ENCODE data around the gene SENP2. TPM values are rescaled to one million over a fixed set of nuclear protein-coding genes. Genes with fewer than 3 reads are reported as not detected.
A peak's percentile ranks its signal among the peaks of the same experiment; 100 is the strongest.
"Not testable (repeated sequence)": the region's sequence is repeated elsewhere in the genome, so short reads cannot be mapped to it uniquely, and the experiment has no call there.

SENP2 gene
- 14.0 and 18.6 TPM in 2 replicates for total RNA-seq

- peak; percentile 98 to 99 for DNase-seq (ENCODE audit: low read depth in 2 of 2)
These were observed at the start of gene SENP2 for GRCh38 chr3:185585859-185586685. Gene SENP2, plus strand, starts transcription at chr3:185586295. Its CDS starts 119 bp downstream, at chr3:185586414.

DNA sequence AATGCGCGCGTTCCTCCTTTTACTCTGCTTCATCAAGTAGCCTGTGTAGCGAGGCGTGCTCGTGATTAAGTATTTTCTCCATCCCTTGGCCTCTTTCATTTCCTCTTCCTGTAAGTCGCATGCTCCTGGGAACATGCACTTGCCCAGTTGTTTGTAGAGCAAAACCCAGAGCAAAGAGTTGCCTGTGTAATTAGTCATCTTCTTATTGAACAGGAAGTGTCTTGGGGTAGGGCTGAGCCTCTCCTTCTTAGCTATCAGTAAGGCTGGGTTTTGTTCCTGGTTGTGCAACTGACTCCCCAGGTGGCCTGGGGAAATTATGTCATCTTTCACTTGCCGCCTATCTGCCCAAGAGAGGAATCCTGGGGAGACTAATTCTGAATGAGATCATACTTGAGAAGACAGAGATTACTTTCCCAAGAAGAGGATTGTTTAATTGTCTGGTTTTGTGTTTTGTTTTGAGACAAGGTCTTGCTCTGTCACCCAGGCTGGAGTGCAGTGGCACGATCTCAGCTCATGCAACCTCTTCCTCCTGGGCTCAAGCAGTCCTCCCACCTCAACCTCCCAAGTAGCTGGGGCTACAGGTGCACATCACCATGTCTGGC lies 48.6 kb upstream of the SENP2 start:
- peak in 1 of 2 donors; percentile 70 for DNase-seq (ENCODE audit: low read depth in 2 of 2)

DNA sequence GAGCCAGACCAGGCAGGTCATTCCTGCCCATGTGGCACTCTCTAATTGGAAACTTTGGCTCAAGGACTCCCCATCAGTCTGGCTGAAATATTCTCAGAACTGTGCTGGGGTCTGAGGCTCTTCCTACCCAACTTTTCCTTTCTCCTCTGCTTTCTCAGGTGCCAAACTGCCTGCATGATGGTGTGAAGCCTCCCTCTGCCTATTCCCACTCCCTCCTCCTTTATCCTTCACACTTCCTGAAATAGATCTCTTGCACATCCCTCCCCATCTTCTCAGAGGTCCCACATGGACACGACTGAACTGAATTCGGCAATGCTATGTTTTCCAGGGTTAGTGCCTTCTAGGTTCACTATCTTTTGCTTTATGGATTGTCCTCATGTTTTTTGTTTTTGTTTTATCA lies 46.2 kb upstream of the SENP2 start:
- DNase-seq (ENCODE audit: low read depth in 2 of 2): no peak

DNA sequence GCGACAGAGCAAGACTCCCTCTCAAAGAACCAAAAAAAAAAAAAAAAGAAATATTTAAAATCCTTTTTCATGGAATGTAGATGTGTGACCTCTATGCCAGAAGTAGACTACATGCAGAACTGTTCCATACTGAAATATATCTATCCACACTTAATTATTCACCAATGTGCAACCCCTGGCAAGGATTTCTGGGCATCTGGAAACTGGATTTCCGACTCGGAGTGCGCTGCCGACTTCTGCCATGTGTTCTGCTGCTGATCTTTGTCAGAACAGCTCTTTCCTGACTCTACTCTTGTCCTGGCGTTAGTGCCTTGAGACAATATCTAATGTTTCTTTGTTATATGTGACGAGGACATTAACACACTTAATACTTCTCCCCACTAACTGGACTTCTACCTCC lies 45.4 kb upstream of the SENP2 start:
- DNase-seq (ENCODE audit: low read depth in 2 of 2): no peak

- peak; percentile 80 to 88 for DNase-seq (ENCODE audit: low read depth in 2 of 2)
These were observed 37.0 kb upstream of the SENP2 start for GRCh38 chr3:185549122-185549521.

- DNase-seq (ENCODE audit: low read depth in 2 of 2): no peak
These were observed 36.4 kb upstream of the SENP2 start for GRCh38 chr3:185549651-185550111.

GRCh38 chr3:185552358-185552877 lies 33.7 kb upstream of the SENP2 start, which contains the start of gene LIPH:
Gene LIPH, minus strand, starts transcription at chr3:185552588. Its CDS starts 117 bp downstream, at chr3:185552471.
- DNase-seq (ENCODE audit: low read depth in 2 of 2): no peak

DNA sequence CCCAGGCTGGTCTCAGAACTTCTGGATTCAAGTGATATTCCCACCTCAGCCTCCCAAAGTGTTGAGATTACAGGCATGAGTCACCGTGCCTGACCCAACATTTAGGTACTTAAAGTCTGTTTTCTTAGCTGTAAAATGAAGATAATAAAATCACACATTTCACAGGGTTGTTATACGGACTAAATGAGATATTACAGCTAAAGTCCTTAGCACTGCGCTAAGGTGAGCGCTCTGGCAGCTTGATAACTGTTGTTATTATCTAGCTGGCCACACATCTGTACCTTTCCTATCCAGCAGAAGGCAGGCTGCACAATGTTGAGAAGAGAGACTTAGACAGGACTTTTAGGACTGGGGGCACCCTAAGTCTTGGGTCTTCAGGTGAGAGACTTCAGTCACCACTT lies 31.0 kb upstream of the SENP2 start:
- no peak for DNase-seq (ENCODE audit: low read depth in 2 of 2)

DNA sequence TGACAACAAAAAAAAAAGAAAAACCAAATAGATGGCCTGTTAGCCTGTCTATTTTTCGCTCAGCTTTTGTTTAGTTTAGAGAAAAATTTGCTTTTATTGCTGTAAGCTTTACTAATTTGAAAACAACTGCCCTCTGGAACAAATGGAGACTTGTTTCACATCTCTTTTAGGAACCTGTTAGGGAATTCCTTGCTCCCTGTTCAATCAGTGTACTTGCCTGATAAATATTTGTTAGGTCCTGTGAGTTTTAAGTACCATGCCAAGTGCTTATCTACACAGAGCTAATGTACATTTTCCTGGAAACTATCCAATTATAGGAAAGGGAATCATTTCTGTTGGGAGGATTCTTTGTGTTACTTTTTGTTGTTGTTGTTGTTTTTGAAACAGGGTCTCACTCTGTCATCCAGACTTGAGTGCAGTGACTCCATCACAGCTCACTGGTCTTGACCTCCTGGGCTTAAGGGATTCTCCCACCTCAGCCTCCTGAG lies 30.2 kb upstream of the SENP2 start:
- DNase-seq (ENCODE audit: low read depth in 2 of 2): no peak

GRCh38 chr3:185556640-185557039 lies 29.5 kb upstream of the SENP2 start:
- DNase-seq (ENCODE audit: low read depth in 2 of 2): not testable (repeated sequence)

GRCh38 chr3:185558395-185558794 lies 27.7 kb upstream of the SENP2 start:
- no peak for DNase-seq (ENCODE audit: low read depth in 2 of 2)

DNA sequence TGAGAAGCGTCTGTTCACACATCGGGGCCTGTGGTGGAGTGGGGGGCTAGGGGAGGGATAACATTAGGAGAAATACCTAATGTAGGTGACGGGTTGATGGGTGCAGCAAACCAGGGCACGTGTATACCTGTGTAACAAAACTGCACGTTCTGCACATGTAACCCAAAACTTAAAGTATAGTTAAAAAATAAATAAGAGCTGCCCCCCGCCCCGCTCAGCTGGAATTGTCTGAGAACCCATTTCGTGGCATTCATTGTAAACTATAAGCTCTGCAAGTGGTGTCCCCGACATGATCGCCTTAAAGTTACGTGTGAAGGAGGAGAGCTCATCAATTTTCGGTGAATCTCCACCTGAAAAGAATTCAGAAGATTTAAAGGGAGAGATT lies 26.4 kb upstream of the SENP2 start:
- DNase-seq (ENCODE audit: low read depth in 2 of 2): no peak

GRCh38 chr3:185560676-185561075 lies 25.4 kb upstream of the SENP2 start:
- DNase-seq (ENCODE audit: low read depth in 2 of 2): no peak

- no peak for DNase-seq (ENCODE audit: low read depth in 2 of 2)
These were observed 24.6 kb upstream of the SENP2 start for GRCh38 chr3:185561374-185561943.

- DNase-seq (ENCODE audit: low read depth in 2 of 2): no peak
These were observed 24.1 kb upstream of the SENP2 start for GRCh38 chr3:185561958-185562357.

- no peak for DNase-seq (ENCODE audit: low read depth in 2 of 2)
These were observed 13.9 kb upstream of the SENP2 start for GRCh38 chr3:185572183-185572582.

- peak; percentile 27 to 56 for DNase-seq (ENCODE audit: low read depth in 2 of 2)
These were observed 10.8 kb upstream of the SENP2 start for GRCh38 chr3:185575108-185575869.

GRCh38 chr3:185582236-185582635 lies 3.9 kb upstream of the SENP2 start:
- DNase-seq (ENCODE audit: low read depth in 2 of 2): no peak

DNA sequence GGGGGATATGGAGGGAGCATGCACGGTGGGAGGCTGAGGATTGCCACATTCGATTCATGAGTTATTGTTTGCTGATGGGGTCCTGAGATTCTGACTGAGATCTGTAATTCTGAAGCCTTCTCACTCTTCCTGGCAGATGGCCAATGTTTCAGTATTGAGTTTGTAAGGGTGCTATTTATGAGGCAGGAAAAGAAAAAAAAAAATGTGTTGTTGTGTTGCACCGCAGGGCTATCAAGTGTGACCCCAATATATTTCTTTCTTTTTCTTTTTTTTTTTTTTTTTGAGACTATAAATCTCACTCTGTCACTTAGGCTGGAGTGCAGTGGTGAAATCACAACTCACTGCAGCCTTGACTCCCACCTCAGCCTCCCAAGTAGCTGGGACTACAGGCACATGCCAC lies 3.2 kb upstream of the SENP2 start:
- DNase-seq (ENCODE audit: low read depth in 2 of 2): no peak

- no peak for DNase-seq (ENCODE audit: low read depth in 2 of 2)
These were observed 2.2 kb upstream of the SENP2 start for GRCh38 chr3:185583925-185584324.

GRCh38 chr3:185584686-185585085 lies 1.4 kb upstream of the SENP2 start:
- no peak for DNase-seq (ENCODE audit: low read depth in 2 of 2)

Data from dermis microvascular lymphatic vessel endothelial cell (primary cell).